Ovary (tissue), 3 donors: Measurements from ENCODE around the gene CCL27.

Source experiments
- EP300 ChIP-seq: sonication (generic); formaldehyde crosslinking; IDR thresholded peaks from one replicate; pipeline ENCODE4 v1.6.1; 2017; ENCODE audit warnings: antibody characterized with exemption
- POLR2A ChIP-seq: fragments of 450-650 bp; IDR thresholded peaks from one replicate; pipeline ENCODE4 v1.6.1; 2017; ENCODE audit warnings: antibody characterized with exemption, mild to moderate bottlenecking, moderate library complexity
- TF ChIP-seq, protein P1 (sequence below), 3 donors: fragments of 450-650 bp in 2 of 3; fragments of 200-600 bp in 1 of 3; IDR thresholded peaks; one replicate each; pipeline versions ENCODE4 v1.5.1 to v1.8.0; 2016 to 2022; ENCODE audit warnings: antibody characterized with exemption in 3 of 3, mild to moderate bottlenecking in 1 of 3
- donor health status: DM: no; HTN: no; CAD: no.

- TF ChIP-seq, protein P1, sequence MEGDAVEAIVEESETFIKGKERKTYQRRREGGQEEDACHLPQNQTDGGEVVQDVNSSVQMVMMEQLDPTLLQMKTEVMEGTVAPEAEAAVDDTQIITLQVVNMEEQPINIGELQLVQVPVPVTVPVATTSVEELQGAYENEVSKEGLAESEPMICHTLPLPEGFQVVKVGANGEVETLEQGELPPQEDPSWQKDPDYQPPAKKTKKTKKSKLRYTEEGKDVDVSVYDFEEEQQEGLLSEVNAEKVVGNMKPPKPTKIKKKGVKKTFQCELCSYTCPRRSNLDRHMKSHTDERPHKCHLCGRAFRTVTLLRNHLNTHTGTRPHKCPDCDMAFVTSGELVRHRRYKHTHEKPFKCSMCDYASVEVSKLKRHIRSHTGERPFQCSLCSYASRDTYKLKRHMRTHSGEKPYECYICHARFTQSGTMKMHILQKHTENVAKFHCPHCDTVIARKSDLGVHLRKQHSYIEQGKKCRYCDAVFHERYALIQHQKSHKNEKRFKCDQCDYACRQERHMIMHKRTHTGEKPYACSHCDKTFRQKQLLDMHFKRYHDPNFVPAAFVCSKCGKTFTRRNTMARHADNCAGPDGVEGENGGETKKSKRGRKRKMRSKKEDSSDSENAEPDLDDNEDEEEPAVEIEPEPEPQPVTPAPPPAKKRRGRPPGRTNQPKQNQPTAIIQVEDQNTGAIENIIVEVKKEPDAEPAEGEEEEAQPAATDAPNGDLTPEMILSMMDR (IDR thresholded peaks at IDR 0.05): no peak
- no peak for TF ChIP-seq POLR2A
- no peak for TF ChIP-seq EP300
These were observed 28.8 kb upstream of the CCL27 start, which contains the start of gene CCL19 for GRCh38 chr9:34690983-34691935.
